K562 (cell line): ENCODE results near the gene ACSL3. TPM values are rescaled to one million over a fixed set of nuclear protein-coding genes. Genes with fewer than 3 reads are reported as not detected.

Experiments used
- ATAC-seq: fragments of 200-7000 bp; cut with Tn5 transposase; 3 replicates; pipeline ENCODE4 v1.9.1; 2020; ENCODE audit warnings: moderate library complexity
- BruUV-seq: library from RNA; stranded (reverse); fragments of 400-500 nt; replicated peaks from 2 replicates; lab custom pipeline; 2021; lab: Mats Ljungman, UMichigan
- CTCF ChIA-PET: fragments of 300-600 bp; formaldehyde crosslinking; extraction: SDS; loops from one replicate; lab custom pipeline; 2021; ENCODE audit warnings: low intra/inter-chr PET ratio; lab: Yijun Ruan, JAX
- POLR2A ChIA-PET: fragments of 300-600, 350-650 bp; sonication (Branson Sonifier 250); formaldehyde crosslinking; extraction: SDS; loops from one replicate; lab custom pipeline; 2021; ENCODE audit warnings: antibody characterized with exemption, inconsistent platforms; lab: Yijun Ruan, JAX
- DNase-seq, 4 experiments: peaks; one replicate each; pipeline versions ENCODE4 v3.0.0 to v3.0.0-alpha.2; 2011 to 2018; ENCODE audit warnings: low spot score in 3 of 4, mixed read lengths in 3 of 4; ENCODE audit errors: extremely low read depth in 1 of 4
- FAIRE-seq: peaks from 2 replicates; lab custom pipeline; 2011; peaks lifted over from hg19 to GRCh38; lab: Jason Lieb, UNC
- H2AFZ ChIP-seq: 2 replicates; pipeline ENCODE4 v1.6.0; 2011; ENCODE audit warnings: low read depth, low read length, control low read depth, inconsistent platforms
- H3K27ac ChIP-seq: fragments of 200-600 bp; 3 replicates; pipeline ENCODE4 v1.8.0; 2011; ENCODE audit warnings: low read depth, mild to moderate bottlenecking, control low read depth, inconsistent platforms, low read length, moderate library complexity, mixed read lengths; ENCODE audit errors: extremely low read depth
- H3K27me3 ChIP-seq, 2 experiments: fragments of 300-600 bp in 1 of 2; 2 replicates in 1 of 2; 3 replicates in 1 of 2; pipeline versions ENCODE4 v1.6.0 to v1.8.0; 2011; ENCODE audit warnings: inconsistent platforms in 2 of 2, low read length in 2 of 2, mild to moderate bottlenecking in 1 of 2, mixed read lengths in 1 of 2, moderate library complexity in 1 of 2; ENCODE audit not compliant: control insufficient read depth in 2 of 2, insufficient read depth in 2 of 2
- H3K36me3 ChIP-seq: fragments of 300-600 bp; 3 replicates; pipeline ENCODE4 v1.8.0; 2011; ENCODE audit warnings: mild to moderate bottlenecking, low read length, inconsistent platforms; ENCODE audit not compliant: control insufficient read depth, insufficient read depth
- H3K4me1 ChIP-seq, 2 experiments: fragments of 200-600 bp in 1 of 2; replicated peaks in 1 of 2; 2 replicates in 1 of 2; 3 replicates in 1 of 2; pipeline versions ENCODE4 v1.5.1 to v1.8.0; 2011; ENCODE audit warnings: inconsistent platforms in 2 of 2, low read length in 2 of 2, mild to moderate bottlenecking in 1 of 2, mixed read lengths in 1 of 2, moderate library complexity in 1 of 2; ENCODE audit not compliant: control insufficient read depth in 2 of 2, insufficient read depth in 2 of 2
- H3K4me2 ChIP-seq: 2 replicates; pipeline ENCODE4 v1.6.1; 2011; ENCODE audit warnings: low read length, control low read depth, inconsistent platforms, mixed read lengths; ENCODE audit not compliant: insufficient read depth
- H3K4me3 ChIP-seq: fragments of 200-600 bp; sonication (generic), shearing (Covaris generic); 2 replicates; pipeline ENCODE4 v1.5.1; 2016; ENCODE audit warnings: control low read depth, inconsistent platforms
- H3K79me2 ChIP-seq: fragments of 200-600 bp; 3 replicates; pipeline ENCODE4 v1.8.0; 2011; ENCODE audit warnings: low read length, inconsistent platforms; ENCODE audit not compliant: control insufficient read depth, insufficient read depth
- H3K9ac ChIP-seq, 2 experiments: 2 replicates each; pipeline versions ENCODE4 v1.6.0 to v1.6.1; 2011; ENCODE audit warnings: low read depth in 2 of 2, low read length in 2 of 2, control low read depth in 1 of 2, inconsistent platforms in 1 of 2, mild to moderate bottlenecking in 1 of 2, mixed read lengths in 1 of 2; ENCODE audit not compliant: insufficient read depth in 1 of 2
- H3K9me1 ChIP-seq: one replicate; pipeline ENCODE4 v1.6.0; 2011; ENCODE audit warnings: inconsistent platforms, mild to moderate bottlenecking, low read length, moderate library complexity; ENCODE audit not compliant: control insufficient read depth, insufficient read depth
- H3K9me3 ChIP-seq: replicated peaks from 2 replicates; pipeline ENCODE4 v1.5.1; 2011; ENCODE audit warnings: low read depth, low read length, inconsistent platforms; ENCODE audit not compliant: control insufficient read depth, insufficient read depth
- H4K20me1 ChIP-seq: replicated peaks from 2 replicates; pipeline ENCODE4 v1.6.1; 2011; ENCODE audit warnings: low read length, inconsistent platforms, mixed read lengths; ENCODE audit not compliant: control insufficient read depth, insufficient read depth
- ATF1 ChIP-seq, 2 experiments: fragments of 450-650 bp in 1 of 2; IDR thresholded peaks; 2 replicates each; pipeline ENCODE4 v1.6.1; 2016; ENCODE audit warnings: missing compliant biosample characterization in 1 of 2, missing genetic modification characterization in 1 of 2
- NCOA6 ChIP-seq: fragments of 450-650 bp; IDR thresholded peaks from 2 replicates; pipeline ENCODE4 v1.6.1; 2017; ENCODE audit warnings: mild to moderate bottlenecking
- PYGO2 ChIP-seq: fragments of 450-650 bp; IDR thresholded peaks from 2 replicates; pipeline ENCODE4 v1.6.1; 2016; ENCODE audit warnings: mild to moderate bottlenecking, missing genetic modification characterization, moderate library complexity, missing compliant biosample characterization
- RAD21 ChIP-seq, 2 experiments: fragments of 250-450 bp in 1 of 2; fragments of 450-650 bp in 1 of 2; sonication (Bioruptor Pico) in 1 of 2; formaldehyde crosslinking in 1 of 2; IDR thresholded peaks in 1 of 2; conservative IDR thresholded peaks in 1 of 2; 2 replicates each; pipeline versions ENCODE4 v1.4.0 to v1.8.0; 2020 to 2022; ENCODE audit warnings: mild to moderate bottlenecking in 2 of 2, moderate library complexity in 1 of 2
- SUPT5H ChIP-seq: fragments of 450-650 bp; IDR thresholded peaks from 2 replicates; pipeline ENCODE4 v1.6.1; 2016
- YBX1 ChIP-seq: fragments of 450-650 bp; IDR thresholded peaks from 2 replicates; pipeline ENCODE4 v1.7.1; 2016; ENCODE audit warnings: mild to moderate bottlenecking
- ZNF253 ChIP-seq: fragments of 250-450 bp; sonication (Bioruptor Pico); conservative IDR thresholded peaks from 2 replicates; pipeline ENCODE4 v1.6.1; 2021; ENCODE audit warnings: mild to moderate bottlenecking
- ZNF717 ChIP-seq: fragments of 250-450 bp; sonication (Bioruptor Pico); IDR thresholded peaks from 2 replicates; pipeline ENCODE4 v1.5.0; 2021
- WGBS: fragments of 100-300 bp; shearing (Covaris generic); methylation state at CpG from one replicate; pipeline ENCODE4 v1.1.6; 2016; ENCODE audit warnings: low coverage, mixed read lengths; ENCODE audit not compliant: insufficient coverage; ENCODE audit errors: missing lambda C conversion rate; 5-methylcytosine and 5-hydroxymethylcytosine counted together
- in situ Hi-C: fragments of 300-500 bp; cut with MboI; formaldehyde crosslinking; loops from 4 replicates; pipeline ENCODE4 v1.15.0; 2018; ENCODE audit warnings: inconsistent platforms, mixed read lengths
- intact Hi-C: fragments of 100-400 bp; cut with micrococcal nuclease; formaldehyde crosslinking; loops from 2 replicates; pipeline ENCODE4 v1.14.2; 2022
- polyA plus RNA-seq, 8 experiments: library from polyadenylated mRNA; depleted of rRNA in 4 of 8; stranded (reverse) in 5 of 8; unstranded in 3 of 8; fragments of >200 nt; fragmentation: Nextera tagmentation in 2 of 8; fragmentation: Illumina TruSeq in 1 of 8; extraction: Ambion mirVana in 2 of 8; extraction: Trizol in 1 of 8; gene quantifications; 2 replicates each; pipeline versions ENCODE4 v1.2.1 to v1.2.3, GENCODE V29; 2011 to 2014; ENCODE audit warnings: inconsistent platforms in 1 of 8, missing spikeins in 1 of 8
- total RNA-seq, 7 experiments: library from RNA; depleted of rRNA in 6 of 7; stranded (reverse); fragments of >200 nt in 6 of 7; fragmentation: Illumina TruSeq in 2 of 7; extraction: Trizol in 2 of 7; gene quantifications; 2 replicates each; pipeline versions ENCODE4 v1.2.1 to v1.2.3, GENCODE V29; 2011 to 2021; ENCODE audit warnings: low replicate concordance in 1 of 7

The ACSL3 gene
- total and polyA plus RNA-seq, 9 of the 15 experiments (the other 6 are each of a cell fraction or from before 2014, with no cell fraction given), result 21.3 to 123 (median 85.2) TPM

DNA sequence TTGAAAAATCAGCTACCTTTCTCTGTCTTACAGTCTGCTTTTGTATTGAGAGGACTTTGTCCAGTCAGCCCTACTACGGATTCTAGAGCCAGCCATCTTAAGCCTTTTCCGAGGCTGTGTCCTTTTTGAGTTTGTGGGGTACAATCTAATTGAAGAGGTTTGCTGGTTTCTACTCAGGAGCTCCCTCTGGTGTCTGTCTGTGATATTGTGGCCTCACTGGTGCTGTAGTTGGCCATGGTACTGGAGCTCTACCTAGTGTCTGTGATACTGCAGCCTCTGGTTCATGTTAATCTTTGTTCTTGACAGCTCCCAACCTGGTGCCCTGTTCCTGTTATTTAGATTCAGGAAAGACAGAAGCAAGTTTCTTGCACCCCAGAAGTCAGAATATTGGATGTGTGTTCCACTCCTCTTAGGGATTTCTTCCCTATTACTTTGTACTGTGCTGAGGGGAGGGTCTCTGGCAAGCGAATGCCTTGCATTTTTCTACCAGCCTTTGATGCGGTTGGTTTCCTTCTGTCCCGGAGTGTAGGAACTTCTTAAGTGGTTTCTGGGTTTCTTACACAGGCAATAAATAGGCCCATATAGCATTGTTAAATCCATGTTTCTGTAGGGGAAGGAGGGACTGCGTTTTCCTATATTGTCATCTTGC lies 78.5 kb downstream of the ACSL3 start (continued):
- TF ChIP-seq SUPT5H (no peak), ATF1 (CRISPR knock-in tag; IDR thresholded peaks at IDR 0.05) (no peak), ATF1 (tag; IDR thresholded peaks at IDR 0.05) (no peak), ZNF717 (CRISPR knock-in tag) (no peak), NCOA6 (no peak)

DNA sequence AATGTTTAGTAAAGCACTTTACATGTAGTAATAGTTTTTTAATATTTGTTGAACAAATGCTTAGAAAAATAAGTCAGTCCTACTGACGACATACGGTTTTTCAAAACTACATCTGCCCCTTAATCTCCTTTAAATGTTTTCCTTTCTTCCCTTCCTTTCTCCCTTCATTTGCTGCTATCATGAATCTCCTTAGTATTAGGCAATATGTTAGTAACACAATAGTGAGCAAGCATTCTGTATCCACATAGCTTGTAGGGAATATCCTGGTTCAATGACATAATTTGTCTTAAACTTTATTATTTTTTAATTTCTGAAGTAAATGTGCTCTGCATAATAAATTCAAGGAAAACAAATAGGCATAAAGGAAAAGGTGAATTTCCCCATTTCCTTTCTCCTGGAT lies 79.1 kb downstream of the ACSL3 start:
- no peak overlapping the region for H2AFZ ChIP-seq
- no peaks in the 10 kb centered on the region; the same call in 1 of the 2 replicates for H3K9me3 ChIP-seq
- H4K20me1 ChIP-seq, result no peaks in the 10 kb centered on the region; the same call in 1 of the 2 replicates
- H3K27ac ChIP-seq, result no peak overlapping the region
- H3K9ac ChIP-seq, result no peak overlapping the region
- H3K4me1 ChIP-seq, result no peaks in the 10 kb centered on the region
- 89% methylated on average over 2 of the region's 2 CpGs for WGBS
- POLR2A ChIA-PET, result no interaction called here
- H3K4me2 ChIP-seq, result no peak overlapping the region
- TF ChIP-seq YBX1 (no peak), ZNF253 (CRISPR knock-in tag) (no peak), PYGO2 (tag) (no peak), RAD21 (CRISPR knock-in tag; conservative IDR thresholded peaks at IDR 0.05 in 1 of 2, IDR thresholded peaks at IDR 0.05 in 1 of 2) (no peak)
- no peak overlapping the region for H3K4me3 ChIP-seq
- intact Hi-C loops, result loop anchor here (1.0 to 2.0 kb wide), 3 partner anchors 25 to 249 kb away; no protein-coding TSS in a partner anchor
- no TSS peak for BruUV-seq
- H3K27me3 ChIP-seq, result no peaks in the 10 kb centered on the region
- CTCF ChIA-PET, result interaction anchor here (0.6 to 2.0 kb wide), 3 partner anchors 232 to 914 kb away, joined by 3 to 17 read pairs (median 10); no protein-coding TSS in a partner anchor
- no peak for ATAC-seq
- H3K79me2 ChIP-seq, result peaks cover 15% of the 10 kb centered on the region
- no peaks in the 10 kb centered on the region for H3K9me1 ChIP-seq
- no peak for FAIRE-seq
- peaks cover 59% of the 10 kb centered on the region; the same call in 2 of the 3 replicates for H3K36me3 ChIP-seq
- no peak for DNase-seq
- in situ Hi-C loops, result no loop called here
